ENCODE measurements around the gene OR8B2. TPM values are rescaled to one million over a fixed set of nuclear protein-coding genes. Genes with fewer than 3 reads are reported as not detected.

The OR8B2 gene
- total RNA-seq, 1 donor, result not detected

DNA sequence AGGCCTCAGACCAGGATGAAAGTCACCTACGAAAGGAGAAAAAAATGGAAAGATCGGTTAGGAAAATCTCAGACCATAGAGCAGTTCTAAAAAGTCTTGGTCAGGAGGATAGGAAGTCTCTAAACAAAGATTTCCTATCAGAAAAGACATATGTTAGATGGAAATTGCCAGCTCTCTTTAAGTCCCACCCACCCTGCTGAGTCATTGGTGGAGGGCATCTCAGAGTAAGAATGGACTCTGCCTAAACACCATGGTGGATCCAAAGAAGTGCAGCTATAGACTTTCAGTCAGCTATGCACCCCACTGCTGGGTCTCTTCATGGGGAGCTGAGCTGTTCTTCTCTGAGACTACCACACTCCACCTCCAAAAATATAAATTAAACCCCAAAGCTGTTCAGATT, 3.7 kb downstream of the OR8B2 start:
- Histone ChIP-seq H3K9me3 (ENCODE audit: low read depth, low read length) (no peaks in the 10 kb centered on the region), H3K4me2 (ENCODE audit: insufficient read depth, low read length) (no peak overlapping the region), H3K27me3 (ENCODE audit: insufficient read depth, low read length) (no peaks in the 10 kb centered on the region), H4K20me1 (ENCODE audit: insufficient read depth, low read length) (no peaks in the 10 kb centered on the region), H3K79me2 (ENCODE audit: insufficient read depth, low read length) (no peaks in the 10 kb centered on the region), H3K27ac (ENCODE audit: low read depth, low read length) (no peak overlapping the region), H3K4me3 (ENCODE audit: insufficient read depth, low read length) (no peak overlapping the region), H2AFZ (ENCODE audit: low read length) (no peak overlapping the region), H3K4me1 (ENCODE audit: insufficient read depth, low read length) (no peaks in the 10 kb centered on the region), H3K36me3 (ENCODE audit: insufficient read depth, low read length) (no peaks in the 10 kb centered on the region)
- TF ChIP-seq, protein P1, sequence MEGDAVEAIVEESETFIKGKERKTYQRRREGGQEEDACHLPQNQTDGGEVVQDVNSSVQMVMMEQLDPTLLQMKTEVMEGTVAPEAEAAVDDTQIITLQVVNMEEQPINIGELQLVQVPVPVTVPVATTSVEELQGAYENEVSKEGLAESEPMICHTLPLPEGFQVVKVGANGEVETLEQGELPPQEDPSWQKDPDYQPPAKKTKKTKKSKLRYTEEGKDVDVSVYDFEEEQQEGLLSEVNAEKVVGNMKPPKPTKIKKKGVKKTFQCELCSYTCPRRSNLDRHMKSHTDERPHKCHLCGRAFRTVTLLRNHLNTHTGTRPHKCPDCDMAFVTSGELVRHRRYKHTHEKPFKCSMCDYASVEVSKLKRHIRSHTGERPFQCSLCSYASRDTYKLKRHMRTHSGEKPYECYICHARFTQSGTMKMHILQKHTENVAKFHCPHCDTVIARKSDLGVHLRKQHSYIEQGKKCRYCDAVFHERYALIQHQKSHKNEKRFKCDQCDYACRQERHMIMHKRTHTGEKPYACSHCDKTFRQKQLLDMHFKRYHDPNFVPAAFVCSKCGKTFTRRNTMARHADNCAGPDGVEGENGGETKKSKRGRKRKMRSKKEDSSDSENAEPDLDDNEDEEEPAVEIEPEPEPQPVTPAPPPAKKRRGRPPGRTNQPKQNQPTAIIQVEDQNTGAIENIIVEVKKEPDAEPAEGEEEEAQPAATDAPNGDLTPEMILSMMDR (IDR thresholded peaks at IDR 0.05; ENCODE audit: extremely low read depth, low read depth, low read length), result no peak
- DNase-seq (ENCODE audit: insufficient read length, low spot score, missing footprints), result no peak

DNA sequence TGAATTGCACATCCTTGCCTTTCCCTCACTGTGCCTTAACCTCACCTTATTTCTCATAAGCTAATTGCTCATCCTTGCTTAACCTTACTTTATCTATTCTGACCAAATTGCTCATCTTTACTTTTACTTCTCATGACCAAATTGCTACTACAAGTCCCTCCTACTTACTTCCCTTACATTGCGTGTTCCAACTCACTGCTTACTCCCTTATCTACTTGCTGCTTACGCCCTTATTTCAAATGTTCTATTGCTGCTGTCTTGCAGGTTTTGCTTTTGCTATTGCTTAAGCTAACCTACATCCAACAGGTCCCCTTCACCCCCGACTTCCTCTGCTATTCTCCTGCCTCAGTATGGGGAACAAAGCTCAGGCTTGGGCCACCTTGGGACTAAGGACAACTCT, 8.0 kb downstream of the OR8B2 start:
- H3K4me1 ChIP-seq (ENCODE audit: insufficient read depth, low read length), result no peaks in the 10 kb centered on the region
- no peaks in the 10 kb centered on the region for H4K20me1 ChIP-seq (ENCODE audit: insufficient read depth, low read length)
- no peaks in the 10 kb centered on the region for H3K79me2 ChIP-seq (ENCODE audit: insufficient read depth, low read length)
- no peak for DNase-seq (ENCODE audit: insufficient read length, low spot score, missing footprints)
- H3K27ac ChIP-seq (ENCODE audit: low read depth, low read length), result no peak overlapping the region
- no peaks in the 10 kb centered on the region for H3K9me3 ChIP-seq (ENCODE audit: low read depth, low read length)
- H3K27me3 ChIP-seq (ENCODE audit: insufficient read depth, low read length), result no peaks in the 10 kb centered on the region
- H3K4me2 ChIP-seq (ENCODE audit: insufficient read depth, low read length), result no peak overlapping the region
- TF ChIP-seq, protein P1 (IDR thresholded peaks at IDR 0.05; ENCODE audit: extremely low read depth, low read depth, low read length), result no peak
- no peak overlapping the region for H2AFZ ChIP-seq (ENCODE audit: low read length)
- no peak overlapping the region for H3K4me3 ChIP-seq (ENCODE audit: insufficient read depth, low read length)
- H3K36me3 ChIP-seq (ENCODE audit: insufficient read depth, low read length), result no peaks in the 10 kb centered on the region

DNA sequence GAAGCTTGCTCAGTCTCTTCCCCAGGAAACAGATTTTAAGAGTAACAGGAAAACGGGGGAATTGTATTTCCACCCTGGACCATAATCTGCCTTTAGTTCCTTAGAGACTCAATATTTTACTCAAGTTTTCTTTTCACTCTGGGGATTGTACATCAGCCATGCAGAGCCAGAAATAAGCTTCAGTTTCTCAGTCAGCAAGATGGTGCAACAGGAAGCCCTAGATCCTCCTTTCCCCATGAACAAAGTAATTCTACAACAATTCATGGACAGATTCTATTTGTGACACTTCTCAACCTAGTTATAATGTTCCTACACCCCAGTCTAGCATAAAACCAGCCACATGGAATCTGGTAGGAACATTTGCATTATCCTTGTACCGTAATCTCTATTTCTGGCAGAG, 24.7 kb downstream of the OR8B2 start:
- no peak for DNase-seq (ENCODE audit: insufficient read length, low spot score, missing footprints)
- H3K36me3 ChIP-seq (ENCODE audit: insufficient read depth, low read length), result no peaks in the 10 kb centered on the region
- no peaks in the 10 kb centered on the region for H3K27me3 ChIP-seq (ENCODE audit: insufficient read depth, low read length)
- H3K9me3 ChIP-seq (ENCODE audit: low read depth, low read length), result no peaks in the 10 kb centered on the region
- H2AFZ ChIP-seq (ENCODE audit: low read length), result no peak overlapping the region
- TF ChIP-seq, protein P1 (IDR thresholded peaks at IDR 0.05; ENCODE audit: extremely low read depth, low read depth, low read length), result no peak
- no peaks in the 10 kb centered on the region for H3K79me2 ChIP-seq (ENCODE audit: insufficient read depth, low read length)
- no peak overlapping the region for H3K4me3 ChIP-seq (ENCODE audit: insufficient read depth, low read length)
- H3K27ac ChIP-seq (ENCODE audit: low read depth, low read length), result no peak overlapping the region
- H3K4me2 ChIP-seq (ENCODE audit: insufficient read depth, low read length), result no peak overlapping the region
- H3K4me1 ChIP-seq (ENCODE audit: insufficient read depth, low read length), result no peaks in the 10 kb centered on the region
- H4K20me1 ChIP-seq (ENCODE audit: insufficient read depth, low read length), result no peaks in the 10 kb centered on the region

DNA sequence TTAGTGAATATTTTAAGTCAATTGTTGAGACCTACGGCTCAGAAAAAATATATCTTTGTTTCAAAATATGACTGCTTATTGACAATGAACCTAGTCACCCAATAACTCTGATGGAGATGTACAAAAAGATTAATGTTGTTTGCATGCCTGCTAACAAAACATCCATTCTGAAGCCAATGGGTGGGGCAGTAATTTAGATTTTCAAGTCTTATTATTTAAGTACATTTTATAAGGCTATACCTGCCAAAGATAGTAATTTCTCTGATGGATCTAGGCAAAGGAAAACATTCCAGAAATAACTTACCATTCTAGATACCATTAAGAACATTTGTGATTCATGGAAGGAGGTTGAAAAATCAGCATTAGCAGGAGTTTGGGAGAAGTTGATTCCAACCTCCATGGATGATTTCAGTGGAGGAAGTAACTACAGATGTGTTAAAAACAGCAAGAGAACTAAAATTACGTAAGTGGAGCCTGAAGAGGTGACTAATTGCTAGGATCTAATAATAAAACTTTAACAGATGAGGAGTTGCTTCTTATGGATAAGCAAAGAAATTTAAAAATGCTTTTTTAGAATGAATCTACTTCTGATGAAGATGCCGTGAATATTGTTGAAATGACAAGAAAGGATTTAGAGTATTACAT, 37.9 kb downstream of the OR8B2 start:
- Histone ChIP-seq H3K9me3 (ENCODE audit: low read depth, low read length) (no peaks in the 10 kb centered on the region), H3K4me2 (ENCODE audit: insufficient read depth, low read length) (no peak overlapping the region), H3K4me1 (ENCODE audit: insufficient read depth, low read length) (no peaks in the 10 kb centered on the region), H3K36me3 (ENCODE audit: insufficient read depth, low read length) (no peaks in the 10 kb centered on the region), H2AFZ (ENCODE audit: low read length) (no peak overlapping the region), H3K4me3 (ENCODE audit: insufficient read depth, low read length) (no peak overlapping the region), H3K27me3 (ENCODE audit: insufficient read depth, low read length) (no peaks in the 10 kb centered on the region), H3K79me2 (ENCODE audit: insufficient read depth, low read length) (no peaks in the 10 kb centered on the region), H4K20me1 (ENCODE audit: insufficient read depth, low read length) (no peaks in the 10 kb centered on the region), H3K27ac (ENCODE audit: low read depth, low read length) (no peak overlapping the region)
- TF ChIP-seq, protein P1 (IDR thresholded peaks at IDR 0.05; ENCODE audit: extremely low read depth, low read depth, low read length), result no peak
- no peak for DNase-seq (ENCODE audit: insufficient read length, low spot score, missing footprints)
